Limb (tissue), 2 donors: ENCODE data around the gene DBET.
"Not testable (repeated sequence)": the region's sequence is repeated elsewhere in the genome, so short reads cannot be mapped to it uniquely, and the experiment has no call there.

Experiments used
- DNase-seq, 2 donors: peaks; one replicate each; pipeline ENCODE4 v3.0.0-alpha.2; 2016; ENCODE audit errors: extremely low spot score in 2 of 2

The DBET gene

DNA sequence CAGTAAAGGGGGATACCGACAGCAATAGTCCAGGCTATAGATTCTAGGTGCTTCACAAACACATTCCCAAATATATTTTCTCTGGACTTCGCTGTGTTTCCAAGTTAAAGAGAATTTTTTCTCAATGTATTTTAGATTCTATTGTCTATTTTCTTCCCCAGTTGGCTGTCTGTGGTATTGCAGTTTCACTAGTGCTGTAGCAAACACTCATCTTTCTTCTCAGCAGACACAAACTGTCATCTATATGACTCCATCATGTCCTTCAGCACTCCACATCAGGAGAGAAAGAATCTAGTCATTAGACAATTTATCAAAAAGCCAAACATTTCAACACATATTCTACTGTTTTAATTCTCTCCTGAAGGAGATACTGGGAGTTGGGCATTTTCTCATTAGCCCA is at the start of gene DBET:
Gene DBET, plus strand, starts transcription at position 161 of the 400 bp plus-strand sequence.
- DNase-seq: not testable (repeated sequence)

GRCh38 chr4:190014771-190015537 is 49.3 kb upstream of the DBET start:
- DNase-seq: peak in 1 of 2 donors; percentile 36

DNA sequence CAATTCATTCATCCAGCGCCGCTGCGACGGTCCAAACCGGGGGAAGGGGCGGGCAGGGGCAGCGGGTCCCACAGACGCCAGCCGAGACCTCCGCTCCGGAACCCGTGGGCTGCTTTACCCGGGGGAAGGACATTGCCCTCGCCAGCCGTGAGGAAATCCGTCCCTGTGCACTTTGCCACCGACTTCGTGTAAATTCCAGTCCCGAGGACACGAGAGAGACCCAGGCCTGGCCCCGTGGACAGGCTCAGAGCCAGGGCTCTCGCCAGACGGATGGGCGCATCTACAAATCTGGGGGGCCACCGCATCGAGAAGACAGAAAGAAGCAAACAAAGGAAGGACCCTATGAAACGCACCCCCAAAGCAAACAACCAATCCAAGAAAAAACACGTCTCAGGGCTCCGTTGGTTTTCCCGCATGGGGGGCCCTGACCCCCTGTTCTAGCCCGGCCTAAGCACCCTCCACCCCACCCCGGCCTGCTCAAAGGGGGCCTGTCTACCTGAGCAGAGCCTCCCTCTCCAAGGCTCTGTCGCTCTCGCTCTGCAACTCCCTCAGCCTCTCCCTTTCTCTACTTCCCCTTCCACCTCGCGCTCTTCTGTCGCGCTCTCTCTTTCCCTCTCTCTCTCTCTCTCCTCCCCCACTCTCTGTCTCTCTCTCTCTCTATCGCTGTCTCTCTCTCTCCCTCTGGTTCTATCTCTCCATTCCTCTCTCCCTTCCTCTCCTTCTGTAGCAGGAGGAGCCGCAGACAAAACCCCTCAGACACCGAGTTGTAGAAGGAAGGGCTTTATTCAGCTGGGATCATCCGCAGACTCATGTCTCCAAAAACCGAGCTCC is 48.5 kb upstream of the DBET start:
- DNase-seq: no peak

DNA sequence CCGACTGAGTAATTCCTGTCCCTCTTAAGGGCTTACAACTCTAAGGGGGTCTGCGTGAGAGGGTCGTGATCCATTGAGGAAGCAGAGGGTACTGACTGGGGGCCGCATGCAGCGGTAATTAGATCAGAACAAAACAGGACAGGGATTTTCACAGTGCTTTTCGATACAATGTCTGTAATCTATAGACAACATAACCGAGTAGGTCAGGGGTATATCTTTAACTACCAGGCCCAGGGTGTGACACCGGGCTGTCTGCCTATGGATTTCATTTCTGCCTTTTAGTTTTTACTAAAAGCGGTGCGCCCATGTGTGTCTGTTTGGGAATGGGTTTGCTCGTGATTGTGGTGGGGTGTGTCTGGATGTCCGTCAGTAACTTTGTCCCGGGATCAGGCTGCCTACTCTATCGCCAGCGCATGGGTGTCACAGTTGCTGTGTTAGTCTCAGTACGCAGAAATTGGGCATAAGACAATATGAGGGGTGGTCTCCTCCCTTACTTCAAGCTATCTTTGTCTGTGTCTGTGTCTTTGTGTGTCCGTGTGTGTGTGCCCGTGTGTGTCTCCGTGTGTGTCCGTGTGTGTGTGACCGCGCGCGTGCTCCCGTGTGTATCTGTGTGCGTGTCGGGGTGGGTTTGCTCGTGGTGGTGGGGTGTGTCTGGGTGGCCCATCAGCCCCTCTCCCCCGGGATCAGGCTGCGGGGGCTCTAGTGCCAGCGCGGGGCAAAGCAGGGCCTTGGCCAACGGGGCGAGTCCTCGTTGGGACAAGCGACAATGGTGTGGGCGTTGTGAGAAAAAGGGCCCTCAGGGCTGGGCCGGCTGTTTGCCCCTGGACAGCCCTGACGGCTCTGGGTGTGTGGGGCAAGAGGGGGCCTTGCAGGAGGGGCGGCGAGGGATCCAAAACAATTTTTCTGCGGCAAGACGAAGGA is 47.7 kb upstream of the DBET start:
- DNase-seq: no peak

DNA sequence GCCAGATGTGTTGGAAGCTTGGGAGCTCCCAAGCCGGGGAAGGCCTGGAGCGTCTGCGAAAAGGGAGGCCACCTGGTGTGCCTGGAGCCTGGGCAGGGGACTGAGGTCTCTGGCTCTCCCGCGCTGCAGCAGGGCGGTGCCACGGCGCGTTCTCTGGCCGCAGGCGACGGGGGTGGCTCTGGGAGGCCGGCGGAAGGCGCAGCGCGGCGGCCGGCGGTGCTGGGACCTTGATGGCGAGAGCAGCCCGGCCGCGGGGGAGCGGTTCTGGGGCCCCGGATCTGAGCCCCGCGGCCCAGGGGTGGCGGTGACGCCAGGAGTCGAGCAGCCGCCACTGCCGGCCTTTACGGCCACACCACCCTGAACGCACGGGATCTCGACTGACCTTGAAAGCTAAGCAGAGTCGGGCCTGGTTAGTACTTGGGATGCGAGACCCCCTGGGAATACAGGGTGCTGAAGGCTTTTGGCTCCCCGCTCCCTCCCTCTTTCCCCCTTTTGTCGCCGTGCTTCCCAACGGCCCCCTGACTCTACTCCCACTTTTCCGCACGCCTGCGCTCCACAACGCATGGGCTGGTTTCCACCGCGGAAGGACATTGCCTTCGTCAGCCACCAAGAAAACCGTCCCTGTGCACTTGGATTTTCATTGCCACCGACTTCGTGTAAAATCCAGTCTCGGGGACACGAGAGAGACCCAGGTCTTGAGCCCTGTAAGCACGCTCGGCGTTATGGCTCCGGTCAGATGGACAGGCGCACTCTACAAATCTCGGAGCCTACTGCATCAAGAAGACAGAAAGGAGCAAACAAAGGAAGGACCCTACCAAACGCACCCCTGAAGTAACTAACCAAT is 46.7 kb upstream of the DBET start:
- DNase-seq: no peak

GRCh38 chr4:190018201-190018920 is 45.9 kb upstream of the DBET start:
- no peak for DNase-seq

DNA sequence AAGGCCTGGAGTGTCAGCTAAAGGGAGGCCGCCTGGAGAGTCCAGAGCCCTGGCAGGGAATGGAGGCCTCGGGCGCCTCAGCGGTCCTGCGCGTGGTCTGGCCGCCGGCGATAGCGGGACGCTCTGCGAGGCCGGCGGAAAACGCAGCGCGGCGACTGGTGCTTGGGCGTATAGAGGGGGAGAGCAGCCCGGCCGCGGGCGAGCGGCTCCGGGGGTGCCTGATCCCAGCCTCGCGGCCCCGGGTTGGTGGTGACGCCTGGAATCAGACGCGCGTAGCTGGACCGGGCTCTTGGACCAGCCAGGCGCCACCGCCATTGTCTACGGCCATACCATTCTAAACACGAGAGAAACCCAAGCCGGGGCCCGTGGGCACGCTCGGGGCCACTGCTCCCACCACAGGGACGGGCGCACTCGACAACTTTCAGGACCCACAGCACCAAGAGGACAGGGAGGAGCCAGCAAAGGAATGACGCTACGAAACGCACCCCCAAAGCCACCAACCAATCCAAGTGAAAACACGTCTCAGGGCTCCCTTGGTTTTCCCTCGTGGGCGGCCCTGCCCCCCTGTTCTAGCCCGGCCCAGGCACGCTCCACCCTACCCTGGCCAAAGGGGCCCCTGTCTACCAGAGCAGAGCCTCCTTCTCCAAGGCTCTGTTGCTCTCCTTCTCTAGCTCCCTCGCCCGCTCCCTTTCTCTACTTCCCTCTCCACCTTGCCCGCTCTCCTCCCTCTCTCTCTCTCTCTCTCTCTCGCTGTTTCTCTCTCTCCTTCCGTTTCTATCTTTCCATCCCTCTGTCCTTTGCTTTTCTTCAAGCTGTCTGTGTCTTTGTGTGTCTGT is 45.1 kb upstream of the DBET start:
- no peak for DNase-seq

GRCh38 chr4:190019859-190020463 is 44.3 kb upstream of the DBET start:
- DNase-seq: not testable (repeated sequence)

DNA sequence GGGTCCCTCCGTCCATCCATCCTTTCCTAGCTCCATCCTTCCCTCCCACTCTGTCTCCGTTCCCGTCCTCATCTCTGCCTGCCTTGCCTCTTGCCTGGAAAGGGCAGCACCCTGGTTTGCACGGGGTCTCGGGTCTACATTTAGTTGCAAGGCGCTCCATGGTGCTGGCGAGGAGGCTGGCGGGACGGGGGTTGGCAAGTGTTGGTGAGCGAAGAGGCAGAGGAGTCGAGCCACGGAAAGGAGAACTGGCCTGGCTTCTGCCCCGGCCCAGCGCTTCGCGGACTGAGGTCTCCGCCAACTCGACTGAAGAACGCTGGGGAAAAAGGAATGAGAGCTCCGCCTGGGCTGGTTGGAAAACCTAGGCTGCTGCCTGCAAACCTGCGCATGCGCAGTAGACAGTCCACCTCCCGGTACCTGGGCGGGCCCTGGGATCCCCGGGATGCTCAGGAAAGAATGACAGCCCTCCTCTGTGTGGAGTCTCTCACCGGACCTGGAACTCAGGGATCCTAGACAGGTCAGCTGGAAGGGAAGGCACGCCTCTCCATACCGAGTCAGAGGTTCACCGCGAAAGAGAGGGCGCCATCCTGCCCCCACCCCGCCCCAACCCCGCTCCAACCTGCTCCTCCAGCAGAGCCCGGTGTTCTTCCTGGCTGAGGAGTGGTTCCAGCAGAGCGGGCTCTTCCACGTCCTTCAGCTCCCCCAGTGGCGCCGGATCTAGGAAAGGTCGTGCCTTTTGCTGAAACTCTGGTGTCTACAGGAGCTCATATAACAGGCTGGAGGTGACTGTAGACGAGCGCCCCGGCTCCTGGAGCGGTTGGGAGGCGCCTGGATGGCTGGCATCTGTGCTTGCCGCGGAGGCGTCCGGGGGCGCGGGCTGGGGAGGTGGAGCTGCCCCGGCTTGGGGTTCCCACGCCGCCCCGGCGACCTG is 43.2 kb upstream of the DBET start:
- DNase-seq: peak; percentile 37 to 73

GRCh38 chr4:190021973-190022372 is 42.3 kb upstream of the DBET start:
- not testable (repeated sequence) for DNase-seq

GRCh38 chr4:190022614-190023281 is 41.6 kb upstream of the DBET start:
- peak in 1 of 2 donors; percentile 31 for DNase-seq

DNA sequence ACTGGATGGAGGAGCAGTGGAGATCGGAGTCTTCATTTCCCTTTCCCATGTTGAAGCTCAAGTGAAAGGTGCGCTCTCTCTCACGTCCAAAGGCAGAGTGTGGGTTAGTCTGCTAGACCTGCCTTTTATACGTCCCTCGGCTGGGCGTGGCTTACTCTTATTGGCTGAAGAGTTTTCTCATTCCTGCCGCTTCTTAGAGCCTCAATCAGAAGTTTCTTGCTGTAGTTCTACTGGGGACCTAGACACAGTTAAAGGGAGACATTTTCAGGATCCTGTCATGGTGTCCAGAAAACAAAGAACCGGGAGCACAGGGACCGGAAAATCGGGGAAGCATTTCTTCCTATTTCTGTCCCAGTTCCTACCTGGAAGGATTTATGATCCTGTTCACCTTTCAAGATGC is 37.1 kb upstream of the DBET start, which contains the start of gene FRG2:
Gene FRG2, minus strand, starts transcription at position 101 of the 400 bp plus-strand sequence. Its CDS starts 52 bp downstream, at position 49.
- not testable (repeated sequence) for DNase-seq

DNA sequence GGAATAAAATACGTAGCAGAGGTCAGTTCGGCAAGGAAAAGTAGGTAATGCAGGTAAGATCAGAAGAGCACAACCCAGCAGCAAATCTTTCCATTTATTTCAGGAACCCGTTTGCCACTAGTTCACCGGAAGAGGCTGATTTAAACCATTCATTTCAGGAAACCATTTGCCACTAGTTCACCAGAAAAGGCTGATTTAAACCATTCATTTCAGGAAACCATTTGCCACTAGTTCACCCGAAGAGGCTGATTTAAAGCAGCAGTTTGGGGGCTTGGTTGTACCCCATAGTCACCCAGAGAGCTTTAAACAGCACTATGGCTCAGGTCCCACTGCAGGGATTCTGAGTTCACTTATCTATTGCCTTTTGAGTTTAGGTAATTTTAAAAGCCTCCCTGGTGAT is 33.0 kb upstream of the DBET start:
- DNase-seq: not testable (repeated sequence)

GRCh38 chr4:190037704-190038388 is 26.5 kb upstream of the DBET start:
- DNase-seq: not testable (repeated sequence)

GRCh38 chr4:190040873-190041272 is 23.4 kb upstream of the DBET start:
- DNase-seq: not testable (repeated sequence)

DNA sequence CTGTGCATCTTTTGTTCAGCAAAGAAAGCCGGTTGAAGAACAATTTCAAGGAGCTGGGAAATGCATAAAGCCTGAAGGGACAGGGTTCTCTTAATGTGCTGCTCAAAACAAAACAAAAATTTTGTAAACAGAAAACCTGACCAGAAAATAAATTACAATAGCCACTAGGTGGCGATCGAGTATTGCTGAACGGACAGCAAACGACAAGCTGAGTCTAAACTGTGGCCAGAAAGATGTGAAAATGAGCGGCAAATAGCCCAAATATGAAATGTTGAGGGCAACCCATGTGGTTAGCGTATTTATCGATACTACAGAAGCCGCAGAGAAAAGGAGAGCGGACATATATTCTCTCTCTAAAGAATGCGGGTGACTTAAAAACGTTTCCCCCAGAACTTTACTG is 16.7 kb upstream of the DBET start:
- DNase-seq: not testable (repeated sequence)
